HG03097 (cell line): Measurements from ENCODE around the gene PPP1R14D.

ENCODE experiments used
- ATAC-seq: cut with Tn5 transposase; IDR thresholded peaks from one replicate; pipeline ENCODE4 v1.9.1; 2021; ENCODE audit not compliant: unreplicated experiment, low FRiP score

The PPP1R14D gene

GRCh38 chr15:40766194-40766815 is 62.2 kb downstream of the PPP1R14D start:
- ATAC-seq, result no peak
